ENCODE results near the gene EML6.

DNA sequence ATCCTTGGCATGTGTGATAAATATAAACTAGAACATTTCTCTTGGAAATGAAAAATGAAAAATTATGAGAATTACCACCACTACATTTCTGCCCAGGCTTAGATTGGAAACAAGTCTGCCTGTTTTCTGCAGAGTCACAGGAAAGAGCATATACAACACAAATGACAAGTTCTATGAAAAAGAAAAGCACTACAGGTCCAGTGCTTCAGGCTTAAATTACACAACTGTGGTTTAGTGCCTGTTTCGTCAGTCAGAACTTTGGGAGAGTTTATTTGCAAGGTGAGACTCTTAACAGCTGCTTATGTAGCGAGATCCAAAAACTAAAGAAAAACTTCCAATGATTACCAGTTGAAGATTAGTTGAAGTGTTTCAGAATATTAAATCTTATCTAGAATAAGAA, 257.9 kb downstream of the EML6 start:
- TF ChIP-seq, protein P1, sequence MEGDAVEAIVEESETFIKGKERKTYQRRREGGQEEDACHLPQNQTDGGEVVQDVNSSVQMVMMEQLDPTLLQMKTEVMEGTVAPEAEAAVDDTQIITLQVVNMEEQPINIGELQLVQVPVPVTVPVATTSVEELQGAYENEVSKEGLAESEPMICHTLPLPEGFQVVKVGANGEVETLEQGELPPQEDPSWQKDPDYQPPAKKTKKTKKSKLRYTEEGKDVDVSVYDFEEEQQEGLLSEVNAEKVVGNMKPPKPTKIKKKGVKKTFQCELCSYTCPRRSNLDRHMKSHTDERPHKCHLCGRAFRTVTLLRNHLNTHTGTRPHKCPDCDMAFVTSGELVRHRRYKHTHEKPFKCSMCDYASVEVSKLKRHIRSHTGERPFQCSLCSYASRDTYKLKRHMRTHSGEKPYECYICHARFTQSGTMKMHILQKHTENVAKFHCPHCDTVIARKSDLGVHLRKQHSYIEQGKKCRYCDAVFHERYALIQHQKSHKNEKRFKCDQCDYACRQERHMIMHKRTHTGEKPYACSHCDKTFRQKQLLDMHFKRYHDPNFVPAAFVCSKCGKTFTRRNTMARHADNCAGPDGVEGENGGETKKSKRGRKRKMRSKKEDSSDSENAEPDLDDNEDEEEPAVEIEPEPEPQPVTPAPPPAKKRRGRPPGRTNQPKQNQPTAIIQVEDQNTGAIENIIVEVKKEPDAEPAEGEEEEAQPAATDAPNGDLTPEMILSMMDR (conservative IDR thresholded peaks at IDR 0.05; ENCODE audit: low read depth in 2 of 2), result no peak
- TF ChIP-seq POLR2AphosphoS5 (IDR thresholded peaks at IDR 0.05; ENCODE audit: low read depth), result no peak
- no peak for TF ChIP-seq CREB1 (CRISPR knock-in tag; IDR thresholded peaks at IDR 0.05; ENCODE audit: low read depth)
- TF ChIP-seq EZH2 (IDR thresholded peaks at IDR 0.05; ENCODE audit: low read depth, unreplicated experiment), result no peak
- TF ChIP-seq, protein P2, sequence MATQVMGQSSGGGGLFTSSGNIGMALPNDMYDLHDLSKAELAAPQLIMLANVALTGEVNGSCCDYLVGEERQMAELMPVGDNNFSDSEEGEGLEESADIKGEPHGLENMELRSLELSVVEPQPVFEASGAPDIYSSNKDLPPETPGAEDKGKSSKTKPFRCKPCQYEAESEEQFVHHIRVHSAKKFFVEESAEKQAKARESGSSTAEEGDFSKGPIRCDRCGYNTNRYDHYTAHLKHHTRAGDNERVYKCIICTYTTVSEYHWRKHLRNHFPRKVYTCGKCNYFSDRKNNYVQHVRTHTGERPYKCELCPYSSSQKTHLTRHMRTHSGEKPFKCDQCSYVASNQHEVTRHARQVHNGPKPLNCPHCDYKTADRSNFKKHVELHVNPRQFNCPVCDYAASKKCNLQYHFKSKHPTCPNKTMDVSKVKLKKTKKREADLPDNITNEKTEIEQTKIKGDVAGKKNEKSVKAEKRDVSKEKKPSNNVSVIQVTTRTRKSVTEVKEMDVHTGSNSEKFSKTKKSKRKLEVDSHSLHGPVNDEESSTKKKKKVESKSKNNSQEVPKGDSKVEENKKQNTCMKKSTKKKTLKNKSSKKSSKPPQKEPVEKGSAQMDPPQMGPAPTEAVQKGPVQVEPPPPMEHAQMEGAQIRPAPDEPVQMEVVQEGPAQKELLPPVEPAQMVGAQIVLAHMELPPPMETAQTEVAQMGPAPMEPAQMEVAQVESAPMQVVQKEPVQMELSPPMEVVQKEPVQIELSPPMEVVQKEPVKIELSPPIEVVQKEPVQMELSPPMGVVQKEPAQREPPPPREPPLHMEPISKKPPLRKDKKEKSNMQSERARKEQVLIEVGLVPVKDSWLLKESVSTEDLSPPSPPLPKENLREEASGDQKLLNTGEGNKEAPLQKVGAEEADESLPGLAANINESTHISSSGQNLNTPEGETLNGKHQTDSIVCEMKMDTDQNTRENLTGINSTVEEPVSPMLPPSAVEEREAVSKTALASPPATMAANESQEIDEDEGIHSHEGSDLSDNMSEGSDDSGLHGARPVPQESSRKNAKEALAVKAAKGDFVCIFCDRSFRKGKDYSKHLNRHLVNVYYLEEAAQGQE (IDR thresholded peaks at IDR 0.05; ENCODE audit: unreplicated experiment), result no peak
- TF ChIP-seq EZH2phosphoT487 (IDR thresholded peaks at IDR 0.05; ENCODE audit: unreplicated experiment), result no peak

All from GM23338 (cell line).